HFF-Myc (cell line): ENCODE results near the gene HSPG2.
A peak's percentile ranks its signal among the peaks of the same experiment; 100 is the strongest.
"Not testable (repeated sequence)": the region's sequence is repeated elsewhere in the genome, so short reads cannot be mapped to it uniquely, and the experiment has no call there.

Source experiments
- DNase-seq: peaks from one replicate; pipeline ENCODE4 v3.0.0-alpha.2; 2011; ENCODE audit warnings: low read depth; ENCODE audit errors: extremely low read depth
- H3K4me3 ChIP-seq: replicated peaks from 2 replicates; pipeline ENCODE4 v1.5.1; 2011; ENCODE audit warnings: low read depth, mild to moderate bottlenecking, control low read depth, low read length
- CTCF ChIP-seq: IDR thresholded peaks from 2 replicates; pipeline ENCODE4 v1.5.1; 2012; ENCODE audit warnings: mild to moderate bottlenecking, low read depth, low read length, control low read depth; ENCODE audit errors: missing control alignments

The HSPG2 gene

GRCh38 chr1:21782868-21783678 lies 154.0 kb downstream of the HSPG2 start, which contains the start of gene USP48:
USP48 (minus strand) TSS chr1:21783149; CDS start chr1:21782957, 192 bp downstream.
- no peak for TF ChIP-seq CTCF
- H3K4me3 ChIP-seq = peak within 1 kb of the TSS; percentile 70
- peak; percentile 79 for DNase-seq

GRCh38 chr1:21782349-21782867 lies 154.7 kb downstream of the HSPG2 start:
- TF ChIP-seq CTCF = peak; percentile 12
- H3K4me3 ChIP-seq = peak overlapping the region; percentile 70
- no peak for DNase-seq

- no peak for DNase-seq
- peak overlapping the region; percentile 70 for H3K4me3 ChIP-seq
- TF ChIP-seq CTCF = no peak
Observed at GRCh38 chr1:21781815-21782348, 155.2 kb downstream of the HSPG2 start.

- H3K4me3 ChIP-seq = no peak overlapping the region
- no peak for TF ChIP-seq CTCF
- DNase-seq = no peak
Observed at GRCh38 chr1:21779613-21780521, 157.2 kb downstream of the HSPG2 start.

- DNase-seq = no peak
- TF ChIP-seq CTCF = no peak
Observed at GRCh38 chr1:21778405-21778727, 158.7 kb downstream of the HSPG2 start.

GRCh38 chr1:21776925-21777324 lies 160.2 kb downstream of the HSPG2 start:
- not testable (repeated sequence) for DNase-seq, H3K4me3 ChIP-seq

More at GRCh38 chr1:21778405-21778727, 158.7 kb downstream of the HSPG2 start:
- no peak overlapping the region for H3K4me3 ChIP-seq

GRCh38 chr1:21775985-21776562 lies 161.0 kb downstream of the HSPG2 start:
- H3K4me3 ChIP-seq = no peak overlapping the region
- TF ChIP-seq CTCF = no peak
- DNase-seq = no peak
